Right hindlimb (tissue), 1 donor: Measurements from ENCODE around the gene MRC2.
A peak's percentile ranks its signal among the peaks of the same experiment; 100 is the strongest.

ENCODE experiments used
- DNase-seq: peaks from one replicate; pipeline ENCODE4 v3.0.0-alpha.2; 2018

The MRC2 gene

GRCh38 chr17:62702746-62703260 is 75.3 kb downstream of the MRC2 start:
- DNase-seq, result no peak

- no peak for DNase-seq
Observed at GRCh38 chr17:62703261-62703775, 75.8 kb downstream of the MRC2 start.

GRCh38 chr17:62703776-62704380 is 76.4 kb downstream of the MRC2 start:
- peak; percentile 88 for DNase-seq

- peak; percentile 71 for DNase-seq
Observed at GRCh38 chr17:62704381-62704971, 77.0 kb downstream of the MRC2 start.

- no peak for DNase-seq
Observed at GRCh38 chr17:62705156-62705777, 77.8 kb downstream of the MRC2 start.

- DNase-seq, result peak; percentile 68
Observed at GRCh38 chr17:62705778-62706597, 78.5 kb downstream of the MRC2 start.

- DNase-seq, result no peak
Observed at GRCh38 chr17:62706598-62707424, 79.3 kb downstream of the MRC2 start.

GRCh38 chr17:62707425-62707739 is 79.9 kb downstream of the MRC2 start:
- DNase-seq, result no peak

GRCh38 chr17:62708587-62708986 is 81.1 kb downstream of the MRC2 start:
- no peak for DNase-seq

GRCh38 chr17:62712171-62712581 is 84.7 kb downstream of the MRC2 start:
- DNase-seq, result no peak

GRCh38 chr17:62713086-62713881 is 85.8 kb downstream of the MRC2 start:
- peak; percentile 79 for DNase-seq

- DNase-seq, result no peak
Observed at GRCh38 chr17:62714016-62714777, 86.7 kb downstream of the MRC2 start.

- DNase-seq, result no peak
Observed at GRCh38 chr17:62715882-62716390, 88.5 kb downstream of the MRC2 start.

GRCh38 chr17:62716834-62717588 is 89.5 kb downstream of the MRC2 start:
- no peak for DNase-seq

- DNase-seq, result no peak
Observed at GRCh38 chr17:62717589-62717855, 90.1 kb downstream of the MRC2 start.

- no peak for DNase-seq
Observed at GRCh38 chr17:62717889-62718288, 90.4 kb downstream of the MRC2 start.

GRCh38 chr17:62718429-62718828 is 91.0 kb downstream of the MRC2 start:
- DNase-seq, result no peak

GRCh38 chr17:62719586-62719985 is 92.1 kb downstream of the MRC2 start:
- DNase-seq, result no peak

- DNase-seq, result no peak
Observed at GRCh38 chr17:62720126-62720850, 92.8 kb downstream of the MRC2 start.
